ENCODE data around the gene PTPRA.

The PTPRA gene

GRCh38 chr20:3031524-3032147 is 158.4 kb downstream of the PTPRA start:
- TF ChIP-seq CTCF (IDR thresholded peaks at IDR 0.05; ENCODE audit: control extremely low read depth, extremely low read depth, low read depth, missing control alignments): no peak
- DNase-seq (ENCODE audit: extremely low spot score): no peak
- ChIA-PET CTCF (no interaction called here), POLR2A (no interaction called here)

GRCh38 chr20:3032624-3033023 is 159.3 kb downstream of the PTPRA start:
- CTCF ChIA-PET: no interaction called here
- no peak for TF ChIP-seq CTCF (IDR thresholded peaks at IDR 0.05; ENCODE audit: control extremely low read depth, extremely low read depth, low read depth, missing control alignments)
- POLR2A ChIA-PET: no interaction called here
- DNase-seq (ENCODE audit: extremely low spot score): no peak

- TF ChIP-seq CTCF (IDR thresholded peaks at IDR 0.05; ENCODE audit: control extremely low read depth, extremely low read depth, low read depth, missing control alignments): no peak
- POLR2A ChIA-PET: no interaction called here
- no peak for DNase-seq (ENCODE audit: extremely low spot score)
- CTCF ChIA-PET: interaction anchor here (0.7 kb wide), 1 partner anchor 16 kb away, joined by 6 read pairs; no protein-coding TSS in a partner anchor
Observed at GRCh38 chr20:3037654-3038053, 164.4 kb downstream of the PTPRA start.

- CTCF ChIA-PET: interaction anchor here (1.9 kb wide), 1 partner anchor 15 kb away, joined by 10 read pairs; no protein-coding TSS in a partner anchor
- no peak for DNase-seq (ENCODE audit: extremely low spot score)
- no peak for TF ChIP-seq CTCF (IDR thresholded peaks at IDR 0.05; ENCODE audit: control extremely low read depth, extremely low read depth, low read depth, missing control alignments)
- POLR2A ChIA-PET: interaction anchor here (0.6 kb wide), 1 partner anchor 117 kb away, joined by 3 read pairs; no protein-coding TSS in a partner anchor
Observed at GRCh38 chr20:3038454-3038853, 165.2 kb downstream of the PTPRA start.

GRCh38 chr20:3039426-3039825 is 166.1 kb downstream of the PTPRA start:
- DNase-seq (ENCODE audit: extremely low spot score): no peak
- CTCF ChIA-PET: interaction anchor here (1.1 to 1.9 kb wide), 2 partner anchors 14 to 23 kb away, joined by 4 to 10 read pairs; no protein-coding TSS in a partner anchor
- POLR2A ChIA-PET: no interaction called here
- no peak for TF ChIP-seq CTCF (IDR thresholded peaks at IDR 0.05; ENCODE audit: control extremely low read depth, extremely low read depth, low read depth, missing control alignments)

- TF ChIP-seq CTCF (IDR thresholded peaks at IDR 0.05; ENCODE audit: control extremely low read depth, extremely low read depth, low read depth, missing control alignments): no peak
- ChIA-PET CTCF (interaction anchor here (1.1 to 1.9 kb wide), 2 partner anchors 13 to 23 kb away, joined by 4 to 10 read pairs; no protein-coding TSS in a partner anchor), POLR2A (no interaction called here)
- no peak for DNase-seq (ENCODE audit: extremely low spot score)
Observed at GRCh38 chr20:3040086-3040485, 166.8 kb downstream of the PTPRA start.
